Subcutaneous adipose tissue (tissue), 4 donors: ENCODE data around the gene ATP1B4. TPM values are rescaled to one million over a fixed set of nuclear protein-coding genes. Genes with fewer than 3 reads are reported as not detected.

Source experiments
- CTCF ChIP-seq: fragments of 450-650 bp; IDR thresholded peaks from one replicate; pipeline ENCODE4 v1.5.1; 2016; ENCODE audit warnings: low read depth, mild to moderate bottlenecking, control low read depth, antibody characterized with exemption, moderate library complexity
- total RNA-seq, 4 donors: library from RNA; depleted of rRNA; stranded (reverse); fragments of >200 nt; gene quantifications; one replicate each; pipeline ENCODE4 v1.1.0, GENCODE V29; 2016

ATP1B4 gene
- total RNA-seq, 4 donors from 2014 or later, result not detected

- TF ChIP-seq CTCF, result no peak
Measured at GRCh38 chrX:120377715-120378114, 15.8 kb downstream of the ATP1B4 start.

- TF ChIP-seq CTCF, result no peak
Measured at GRCh38 chrX:120378570-120378969, 16.7 kb downstream of the ATP1B4 start.

- TF ChIP-seq CTCF, result no peak
Measured at GRCh38 chrX:120379937-120380681, 18.2 kb downstream of the ATP1B4 start.

GRCh38 chrX:120380699-120381098 lies 18.8 kb downstream of the ATP1B4 start:
- no peak for TF ChIP-seq CTCF

GRCh38 chrX:120401301-120401700 lies 39.4 kb downstream of the ATP1B4 start:
- TF ChIP-seq CTCF, result no peak

- TF ChIP-seq CTCF, result no peak
Measured at GRCh38 chrX:120402369-120402768, 40.5 kb downstream of the ATP1B4 start.

GRCh38 chrX:120406638-120407037 lies 44.7 kb downstream of the ATP1B4 start:
- no peak for TF ChIP-seq CTCF
